Psoas muscle (tissue), 8 donors: Measurements from ENCODE around the gene ISCU. TPM values are rescaled to one million over a fixed set of nuclear protein-coding genes. Genes with fewer than 3 reads are reported as not detected.

Experiments
- ATAC-seq, 4 donors: fragments of 200-7000 bp; cut with Tn5 transposase; one replicate each; pipeline ENCODE4 v1.9.1; 2020; ENCODE audit warnings: moderate library complexity in 3 of 4, mild to moderate bottlenecking in 2 of 4
- DNase-seq, 2 donors: peaks; one replicate each; pipeline ENCODE4 v3.0.0-alpha.2; 2020
- H3K27ac ChIP-seq: fragments of 200-600 bp; one replicate; pipeline ENCODE4 v1.8.0; 2022
- H3K27me3 ChIP-seq, 3 donors: fragments of 200-600 bp in 1 of 3; one replicate each; pipeline versions ENCODE4 v1.6.1 to v1.8.0; 2013 to 2022; ENCODE audit warnings: low read length in 2 of 3, mild to moderate bottlenecking in 2 of 3, moderate library complexity in 1 of 3; ENCODE audit not compliant: insufficient read depth in 3 of 3
- H3K36me3 ChIP-seq, 2 donors: fragments of 200-600 bp in 1 of 2; one replicate each; pipeline versions ENCODE4 v1.6.1 to v1.8.0; 2013 to 2022; ENCODE audit warnings: low read depth in 1 of 2, mild to moderate bottlenecking in 1 of 2, moderate library complexity in 1 of 2; ENCODE audit not compliant: insufficient read depth in 1 of 2
- H3K4me1 ChIP-seq: fragments of 200-600 bp; one replicate; pipeline ENCODE4 v1.8.0; 2022
- H3K4me3 ChIP-seq: fragments of 200-600 bp; one replicate; pipeline ENCODE4 v1.8.0; 2022; ENCODE audit warnings: mild to moderate bottlenecking
- H3K9me3 ChIP-seq: fragments of 200-600 bp; one replicate; pipeline ENCODE4 v1.8.0; 2022
- CTCF ChIP-seq: fragments of 200-600 bp; IDR thresholded peaks from one replicate; pipeline ENCODE4 v1.8.0; 2022; ENCODE audit warnings: antibody characterized with exemption
- WGBS, 3 donors: extraction: QIAGEN DNeasy Blood & Tissue Kit; methylation state at CpG; one replicate each; pipeline versions ENCODE4 v1.1.6 to v1.1.7; 2013; 5-methylcytosine and 5-hydroxymethylcytosine counted together
- intact Hi-C, 2 donors: fragments of 100-400 bp; cut with DNase I; formaldehyde crosslinking; loops; one replicate each; pipeline versions ENCODE4 v1.11.0 to v1.14.2; 2022
- polyA plus RNA-seq, 3 donors: library from polyadenylated mRNA; stranded (reverse); fragments of 200-250 nt; gene quantifications; one replicate each; pipeline ENCODE4 v1.2.3, GENCODE V29; 2013
- total RNA-seq, 4 donors: library from RNA; stranded (reverse); fragmentation: NEBNext Ultra II Directional in 2 of 4; extraction: Animal tissue kit (Norgen Biotek cat#: 25700) in 2 of 4; gene quantifications; one replicate each; pipeline versions ENCODE4 v1.2.1 to v1.2.4, GENCODE V29; 2021 to 2023
- donor health status: healthy with polysubstance abuse.
- donor health status: DM: no; HTN: no; CAD: no; lungs with moderate emphysema.
- donor health status: Bipolar disorder and iron deficiency.
- donor health status: healthy.
- donor health status: DM: yes; HTN: yes; CAD: no.
- donor health status: DM: no; HTN: no; CAD: no.
- donor health status: DM: no; HTN: no; CAD: no.
- donor health status: DM: yes; HTN: yes; CAD: no.

Gene ISCU
- total and polyA plus RNA-seq, 7 donors = 148 to 352 (median 220) TPM

- Histone ChIP-seq H3K4me3 (no peak overlapping the region), H3K27me3 (peaks cover 0 to 2% (median 0%) of the 10 kb centered on the region in 3 donors), H3K4me1 (no peaks in the 10 kb centered on the region), H3K9me3 (no peaks in the 10 kb centered on the region), H3K36me3 (no peaks in the 10 kb centered on the region), H3K27ac (no peak overlapping the region)
- no peak for TF ChIP-seq CTCF
- intact Hi-C loops = no loop called here
- ATAC-seq = no peak
- no peak for DNase-seq
- 86 to 92% (median 87%) methylated on average over 4 of the region's 4 CpGs for WGBS, 3 donors
Observed at GRCh38 chr12:108603743-108604142, 41.3 kb downstream of the ISCU start.

GRCh38 chr12:108604208-108604941 is 42.0 kb downstream of the ISCU start:
- H3K27ac ChIP-seq = no peak overlapping the region
- H3K27me3 ChIP-seq = peaks cover 0 to 3% (median 0%) of the 10 kb centered on the region in 3 donors
- 44 to 45% (median 45%) methylated on average over 14 of the region's 14 CpGs for WGBS, 3 donors
- H3K36me3 ChIP-seq = no peaks in the 10 kb centered on the region
- no peak for ATAC-seq
- intact Hi-C loops = no loop called here
- no peaks in the 10 kb centered on the region for H3K9me3 ChIP-seq
- no peak for DNase-seq
- no peaks in the 10 kb centered on the region for H3K4me1 ChIP-seq
- no peak overlapping the region for H3K4me3 ChIP-seq
- no peak for TF ChIP-seq CTCF

GRCh38 chr12:108605000-108605689 is 42.7 kb downstream of the ISCU start:
- WGBS, 3 donors = 44 to 53% (median 44%) methylated on average over 3 of the region's 3 CpGs
- TF ChIP-seq CTCF = no peak
- H3K27me3 ChIP-seq = peaks cover 0 to 3% (median 0%) of the 10 kb centered on the region in 3 donors
- intact Hi-C loops = no loop called here
- ATAC-seq (no peak), DNase-seq (no peak)
- no peak overlapping the region for H3K4me3 ChIP-seq
- no peaks in the 10 kb centered on the region for H3K4me1 ChIP-seq
- no peak overlapping the region for H3K27ac ChIP-seq
- no peaks in the 10 kb centered on the region for H3K9me3 ChIP-seq
- H3K36me3 ChIP-seq = no peaks in the 10 kb centered on the region

- Histone ChIP-seq H3K36me3 (no peaks in the 10 kb centered on the region), H3K9me3 (no peaks in the 10 kb centered on the region), H3K27me3 (peaks cover 0 to 3% (median 0%) of the 10 kb centered on the region in 3 donors), H3K4me3 (no peak overlapping the region), H3K27ac (no peak overlapping the region), H3K4me1 (no peaks in the 10 kb centered on the region)
- intact Hi-C loops = no loop called here
- WGBS, 3 donors = 95 to 98% (median 96%) methylated on average over 4 of the region's 4 CpGs
- no peak for ATAC-seq
- no peak for TF ChIP-seq CTCF
- no peak for DNase-seq
Observed at GRCh38 chr12:108605690-108606406, 43.5 kb downstream of the ISCU start.
